ENCODE measurements around the gene EIF3C.
"Not testable (repeated sequence)": the region's sequence is repeated elsewhere in the genome, so short reads cannot be mapped to it uniquely, and the experiment has no call there.

EIF3C gene

DNA sequence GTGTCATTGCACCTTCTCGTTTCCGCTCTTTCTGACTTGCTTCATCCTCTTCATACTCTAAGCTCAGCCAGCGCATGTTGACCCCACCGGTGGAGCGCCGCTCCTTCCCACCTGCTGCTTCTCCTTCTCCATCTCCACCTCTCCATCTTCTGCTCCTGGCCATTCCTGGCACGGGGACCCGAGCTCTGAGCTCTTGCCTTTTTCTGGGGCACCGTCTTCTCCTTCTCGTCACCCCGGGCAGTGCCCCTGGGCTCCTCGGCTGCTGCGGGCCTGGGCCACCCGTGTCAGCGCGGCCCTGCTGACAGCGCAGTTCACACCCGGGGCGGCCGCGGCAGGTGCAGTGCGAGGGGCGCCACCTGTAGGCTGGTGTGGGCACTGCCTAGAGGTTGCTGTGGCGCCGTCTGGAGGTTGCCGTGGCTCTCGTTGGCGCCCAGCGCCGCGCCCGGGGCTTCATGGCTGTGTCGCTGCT is 38.8 kb downstream of the EIF3C start:
- not testable (repeated sequence) for DNase-seq

DNA sequence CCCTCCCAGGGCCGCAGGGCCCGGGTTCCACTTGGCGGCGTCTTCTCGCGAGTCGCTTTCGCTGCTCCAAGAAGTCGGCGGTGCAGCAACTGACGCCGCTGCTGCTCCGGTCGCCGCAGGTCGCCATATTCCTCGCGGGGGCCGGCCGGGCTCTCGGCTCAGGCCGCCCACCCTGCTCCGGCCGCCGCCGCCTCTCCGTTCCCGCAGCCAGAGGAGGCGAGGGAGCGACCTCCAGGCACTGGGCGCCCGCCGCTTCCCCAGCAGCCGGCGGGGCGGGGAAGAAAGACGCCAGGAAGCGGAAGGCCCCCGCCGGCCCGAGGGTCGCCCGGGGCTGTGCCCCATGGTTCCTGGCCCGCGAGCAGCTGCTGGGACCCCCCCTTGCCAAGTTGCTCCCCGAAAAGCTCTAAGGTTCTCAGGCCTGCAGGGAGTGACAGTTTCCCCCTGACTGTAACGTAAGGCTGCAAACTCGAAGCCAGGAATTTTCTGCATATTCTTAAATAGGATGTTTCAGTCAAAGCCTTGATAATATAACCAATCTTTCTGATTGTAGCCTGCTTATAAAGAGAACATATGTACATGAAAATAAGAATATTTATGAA is 39.3 kb downstream of the EIF3C start:
- DNase-seq, result not testable (repeated sequence)

DNA sequence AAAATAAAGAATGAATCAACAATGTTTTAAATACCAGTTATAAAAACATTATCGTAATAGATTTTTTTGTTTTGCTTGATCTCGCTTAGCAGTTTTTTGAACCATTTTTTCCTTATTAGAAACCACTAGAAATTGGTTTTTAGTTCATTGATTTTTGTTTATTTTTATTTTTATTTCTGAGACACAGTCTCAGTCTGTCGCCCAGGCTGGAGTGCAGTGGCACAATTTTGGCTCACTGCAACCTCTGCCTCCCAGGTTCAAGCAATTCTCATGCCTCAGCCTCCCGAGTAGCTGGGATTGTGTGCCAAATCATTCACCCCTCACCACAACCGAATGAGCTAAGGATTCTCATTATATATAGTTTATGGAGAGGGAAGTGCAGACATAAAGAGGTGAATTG is 40.2 kb downstream of the EIF3C start, which contains the start of gene NPIPB9:
Gene NPIPB9, plus strand, starts transcription at position 301 of the 400 bp plus-strand sequence.
- not testable (repeated sequence) for DNase-seq

DNA sequence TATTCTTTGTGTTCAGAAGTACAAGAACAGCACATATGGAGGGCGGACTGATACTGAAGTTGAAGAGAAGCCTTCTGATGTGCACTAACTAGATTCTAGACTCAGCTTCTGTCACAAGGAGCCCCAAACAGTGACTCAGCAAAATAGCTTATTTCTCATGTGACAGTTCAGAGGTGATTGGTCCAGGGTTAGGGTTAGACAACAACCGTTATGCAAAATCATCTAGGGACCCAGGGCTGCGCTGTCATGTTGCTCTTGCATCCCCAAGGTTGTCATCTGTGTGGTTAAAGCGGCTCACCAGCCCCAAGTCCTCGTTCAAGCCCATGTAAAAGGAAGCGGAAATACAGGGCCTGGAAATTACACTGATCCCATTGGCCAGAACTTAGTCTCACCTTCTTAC is 70.4 kb downstream of the EIF3C start:
- not testable (repeated sequence) for DNase-seq

DNA sequence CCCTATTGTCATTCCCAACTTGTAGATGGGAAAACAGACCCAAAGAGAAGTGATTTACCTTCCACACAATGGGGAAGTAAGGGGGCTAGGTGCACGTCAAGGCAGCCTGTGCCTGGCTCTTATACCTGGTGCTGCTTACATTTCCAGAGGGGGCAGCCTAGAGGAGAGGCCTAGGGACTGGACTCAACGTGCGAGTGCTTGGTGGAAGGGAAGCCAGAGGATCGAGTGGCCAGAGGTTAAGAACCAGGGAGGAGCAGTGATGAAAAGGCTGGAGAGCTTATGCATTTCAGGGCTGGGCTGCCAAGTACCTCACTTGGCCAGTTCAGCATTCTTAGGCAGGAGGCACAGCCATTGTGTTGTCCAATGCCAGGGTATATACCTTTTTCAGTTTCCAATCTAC is 71.1 kb downstream of the EIF3C start:
- not testable (repeated sequence) for DNase-seq
